IMR-90 (cell line): ENCODE data around the gene SMAD7. TPM values are rescaled to one million over a fixed set of nuclear protein-coding genes. Genes with fewer than 3 reads are reported as not detected.

Source experiments
- ATAC-seq: fragments of 200-7000 bp; cut with Tn5 transposase; 2 replicates; pipeline ENCODE4 v1.9.1; 2020; ENCODE audit warnings: low read depth, mild to moderate bottlenecking, moderate library complexity
- BruUV-seq: library from RNA; stranded (reverse); fragments of 400-500 nt; replicated peaks from 2 replicates; lab custom pipeline; 2021; lab: Mats Ljungman, UMichigan
- CTCF ChIA-PET: fragments of 300-600 bp; formaldehyde crosslinking; extraction: SDS; loops from one replicate; lab custom pipeline; 2021; ENCODE audit warnings: antibody characterized with exemption; lab: Yijun Ruan, JAX
- POLR2A ChIA-PET: fragments of 300-600 bp; sonication (Branson Sonifier 250); formaldehyde crosslinking; loops from one replicate; lab custom pipeline; 2022; ENCODE audit warnings: antibody characterized with exemption; ENCODE audit not compliant: unreplicated experiment; lab: Charles Lee
- DNase-seq: peaks from one replicate; pipeline ENCODE4 v3.0.0; 2013
- H2AFZ ChIP-seq: replicated peaks from 2 replicates; pipeline ENCODE3; 2013; ENCODE audit warnings: low read length, mild to moderate bottlenecking; ENCODE audit not compliant: poor library complexity
- H2AK5ac ChIP-seq: 2 replicates; pipeline ENCODE4 v1.6.1; 2013; ENCODE audit warnings: low read depth, low read length, inconsistent platforms
- H2AK9ac ChIP-seq: replicated peaks from 2 replicates; pipeline ENCODE3; 2013; ENCODE audit warnings: mild to moderate bottlenecking, low read depth, low read length, moderate library complexity; ENCODE audit not compliant: poor library complexity
- H2BK120ac ChIP-seq: 2 replicates; pipeline ENCODE4 v1.6.1; 2013; ENCODE audit warnings: low read depth, low read length, inconsistent platforms
- H2BK15ac ChIP-seq: 3 replicates; pipeline ENCODE4 v1.6.1; 2013; ENCODE audit warnings: low read depth, low read length, inconsistent platforms
- H2BK20ac ChIP-seq: 2 replicates; pipeline ENCODE4 v1.6.1; 2013; ENCODE audit warnings: low read depth, mild to moderate bottlenecking, inconsistent platforms, low read length, moderate library complexity
- H2BK5ac ChIP-seq: 2 replicates; pipeline ENCODE4 v1.6.1; 2013; ENCODE audit warnings: mild to moderate bottlenecking, low read depth, low read length, inconsistent platforms; ENCODE audit not compliant: poor library complexity, severe bottlenecking
- H3K14ac ChIP-seq: replicated peaks from 2 replicates; pipeline ENCODE4 v1.6.1; 2013; ENCODE audit warnings: low read depth, low read length, inconsistent platforms
- H3K18ac ChIP-seq: 2 replicates; pipeline ENCODE4 v1.6.1; 2013; ENCODE audit warnings: low read depth, low read length, control low read depth
- H3K23ac ChIP-seq: 2 replicates; pipeline ENCODE4 v1.6.1; 2013; ENCODE audit warnings: low read depth, low read length, inconsistent platforms
- H3K27ac ChIP-seq: 2 replicates; pipeline ENCODE4 v1.5.1; 2013; ENCODE audit warnings: mild to moderate bottlenecking, control low read depth, low read length; ENCODE audit not compliant: insufficient read depth
- H3K27me3 ChIP-seq: 2 replicates; pipeline ENCODE4 v1.6.1; 2013; ENCODE audit warnings: low read length; ENCODE audit not compliant: control insufficient read depth, insufficient read depth
- H3K36me3 ChIP-seq: 2 replicates; pipeline ENCODE4 v1.6.1; 2013; ENCODE audit warnings: low read length, mixed read lengths; ENCODE audit not compliant: control insufficient read depth, insufficient read depth
- H3K4ac ChIP-seq: 2 replicates; pipeline ENCODE4 v1.6.1; 2013; ENCODE audit warnings: low read depth, low read length, inconsistent platforms
- H3K4me1 ChIP-seq: 2 replicates; pipeline ENCODE4 v1.6.1; 2013; ENCODE audit warnings: low read length, mixed read lengths; ENCODE audit not compliant: control insufficient read depth, insufficient read depth
- H3K4me2 ChIP-seq: 2 replicates; pipeline ENCODE4 v1.6.1; 2013; ENCODE audit warnings: low read depth, mild to moderate bottlenecking, control low read depth, low read length, moderate library complexity
- H3K4me3 ChIP-seq: 2 replicates; pipeline ENCODE4 v1.5.1; 2013; ENCODE audit warnings: low read depth, mild to moderate bottlenecking, control low read depth, low read length, moderate library complexity; ENCODE audit not compliant: insufficient read depth
- H3K56ac ChIP-seq: 2 replicates; pipeline ENCODE4 v1.6.1; 2013; ENCODE audit warnings: low read length, inconsistent platforms; ENCODE audit not compliant: insufficient read depth; ENCODE audit errors: extremely low read depth
- H3K79me1 ChIP-seq, 2 experiments: 2 replicates each; pipeline ENCODE4 v1.6.1; 2013; ENCODE audit warnings: low read length in 2 of 2, inconsistent platforms in 1 of 2, low read depth in 1 of 2
- H3K9ac ChIP-seq: 2 replicates; pipeline ENCODE4 v1.6.1; 2013; ENCODE audit warnings: low read depth, low read length, control low read depth
- H3K9me1 ChIP-seq: 2 replicates; pipeline ENCODE4 v1.6.1; 2013; ENCODE audit warnings: low read length, inconsistent platforms; ENCODE audit not compliant: insufficient read depth
- H3K9me3 ChIP-seq: 2 replicates; pipeline ENCODE4 v1.6.1; 2013; ENCODE audit warnings: low read length; ENCODE audit not compliant: control insufficient read depth, insufficient read depth
- H4K20me1 ChIP-seq: 2 replicates; pipeline ENCODE4 v1.6.1; 2013; ENCODE audit warnings: low read length, inconsistent platforms; ENCODE audit not compliant: insufficient read depth
- H4K5ac ChIP-seq: 2 replicates; pipeline ENCODE4 v1.6.1; 2013; ENCODE audit warnings: mild to moderate bottlenecking, low read depth, low read length, control low read depth
- H4K8ac ChIP-seq, 2 experiments: 2 replicates each; pipeline ENCODE4 v1.6.1; 2013; ENCODE audit warnings: low read depth in 2 of 2, low read length in 2 of 2, control low read depth in 1 of 2, inconsistent platforms in 1 of 2
- H4K91ac ChIP-seq: 2 replicates; pipeline ENCODE4 v1.6.1; 2013; ENCODE audit warnings: low read depth, low read length, inconsistent platforms; ENCODE audit not compliant: insufficient read depth
- BHLHE40 ChIP-seq: fragments of 150-350 bp; IDR thresholded peaks from 2 replicates; pipeline ENCODE4 v1.6.1; 2016; ENCODE audit warnings: mild to moderate bottlenecking, low read depth, low read length
- CEBPB ChIP-seq: IDR thresholded peaks from 2 replicates; pipeline ENCODE4 v1.6.1; 2012; ENCODE audit warnings: low read depth, low read length, improper control_type of control experiment
- CHD1 ChIP-seq: IDR thresholded peaks from 2 replicates; pipeline ENCODE4 v1.6.1; 2012; ENCODE audit warnings: low read depth, low read length, improper control_type of control experiment
- CTCF ChIP-seq: conservative IDR thresholded peaks from 2 replicates; pipeline ENCODE4 v1.5.1; 2012; ENCODE audit warnings: mild to moderate bottlenecking, low read depth, low read length, improper control_type of control experiment
- ELK1 ChIP-seq: fragments of 150-350 bp; IDR thresholded peaks from 2 replicates; pipeline ENCODE4 v1.6.1; 2016; ENCODE audit warnings: low read depth, mild to moderate bottlenecking, low read length, moderate library complexity, borderline replicate concordance
- FOS ChIP-seq: fragments of 150-350 bp; IDR thresholded peaks from 2 replicates; pipeline ENCODE4 v1.6.1; 2016; ENCODE audit warnings: low read depth, low read length
- MAFK ChIP-seq: IDR thresholded peaks from 2 replicates; pipeline ENCODE4 v1.6.1; 2012; ENCODE audit warnings: low read depth, low read length, improper control_type of control experiment
- MAZ ChIP-seq: IDR thresholded peaks from 2 replicates; pipeline ENCODE4 v1.6.1; 2012; ENCODE audit warnings: low read depth, mild to moderate bottlenecking, low read length, improper control_type of control experiment, moderate library complexity, borderline replicate concordance
- MXI1 ChIP-seq: IDR thresholded peaks from 2 replicates; pipeline ENCODE4 v1.6.1; 2012; ENCODE audit warnings: low read depth, mild to moderate bottlenecking, low read length, moderate library complexity, borderline replicate concordance
- NFE2L2 ChIP-seq: fragments of 150-350 bp; IDR thresholded peaks from 2 replicates; pipeline ENCODE4 v1.6.1; 2016; ENCODE audit warnings: low read depth, mild to moderate bottlenecking, low read length
- POLR2A ChIP-seq: IDR thresholded peaks from 2 replicates; pipeline ENCODE4 v1.6.1; 2012; ENCODE audit warnings: mild to moderate bottlenecking, low read depth, low read length
- RAD21 ChIP-seq: IDR thresholded peaks from 2 replicates; pipeline ENCODE4 v1.6.1; 2012; ENCODE audit warnings: low read length, improper control_type of control experiment
- RCOR1 ChIP-seq: IDR thresholded peaks from 2 replicates; pipeline ENCODE4 v1.6.1; 2012; ENCODE audit warnings: mild to moderate bottlenecking, low read length, improper control_type of control experiment; ENCODE audit not compliant: insufficient replicate concordance
- RFX5 ChIP-seq: IDR thresholded peaks from 2 replicates; pipeline ENCODE4 v1.8.0; 2012; ENCODE audit warnings: low read depth, mild to moderate bottlenecking, low read length, moderate library complexity
- SMC3 ChIP-seq: fragments of 150-350 bp; IDR thresholded peaks from 2 replicates; pipeline ENCODE4 v1.6.1; 2016; ENCODE audit warnings: low read depth, mild to moderate bottlenecking, antibody characterized with exemption, low read length, moderate library complexity
- USF2 ChIP-seq: fragments of 150-350 bp; IDR thresholded peaks from 2 replicates; pipeline ENCODE4 v1.6.1; 2017; ENCODE audit warnings: mild to moderate bottlenecking, antibody characterized with exemption, low read length, low read depth
- WGBS, 2 experiments: methylation state at CpG; one replicate each; pipeline versions ENCODE4 v1.1.5 to v1.1.7; 2013; ENCODE audit warnings: missing lambda C conversion rate in 2 of 2; ENCODE audit not compliant: insufficient read length in 1 of 2; ENCODE audit errors: extremely low coverage in 2 of 2; 5-methylcytosine and 5-hydroxymethylcytosine counted together
- dilution Hi-C: fragments of 300-500 bp; cut with HindIII; formaldehyde crosslinking; loops from one replicate; pipeline ENCODE4 v1.14.3; 2018; ENCODE audit warnings: low sequenced_read_pairs; ENCODE audit not compliant: unreplicated experiment
- in situ Hi-C: fragments of 300-500 bp; cut with MboI; formaldehyde crosslinking; loops from 3 replicates; pipeline ENCODE4 v1.14.3; 2019; ENCODE audit warnings: low sequenced_read_pairs, inconsistent platforms, mixed read lengths
- intact Hi-C: fragments of 100-400 bp; cut with micrococcal nuclease; formaldehyde crosslinking; loops from 2 replicates; pipeline ENCODE4 v1.10.0; 2022
- polyA plus RNA-seq, 3 experiments: library from polyadenylated mRNA; depleted of rRNA; stranded (reverse); fragments of >200 nt; gene quantifications; 2 replicates each; pipeline ENCODE4 v1.2.3, GENCODE V29; 2012; ENCODE audit warnings: low replicate concordance in 1 of 3
- total RNA-seq: library from RNA; depleted of rRNA; stranded (reverse); fragments of >200 nt; gene quantifications from 2 replicates; pipeline ENCODE4 v1.2.3, GENCODE V29; 2012

SMAD7 gene
- total and polyA plus RNA-seq, 2 of the 4 experiments (the other 2 are of a cell fraction): 15.8 to 17.6 TPM

GRCh38 chr18:48959551-48959920, 8.8 kb upstream of the SMAD7 start:
- DNase-seq: no peak
- in situ Hi-C loops: no loop called here
- H2BK15ac ChIP-seq: peak overlapping the region; percentile 80; the same call in 1 of the 3 replicates
- H3K27me3 ChIP-seq: no peaks in the 10 kb centered on the region
- peak overlapping the region; percentile 34; the same call in 1 of the 2 replicates for H4K91ac ChIP-seq
- H3K79me1 ChIP-seq: no peaks in the 10 kb centered on the region; a peak in 3 of 4 replicates
- ChIA-PET POLR2A (no interaction called here), CTCF (no interaction called here)
- no peak overlapping the region for H3K4me3 ChIP-seq
- BruUV-seq: no TSS peak
- ATAC-seq: no peak
- no peak overlapping the region for H3K4me2 ChIP-seq
- H4K20me1 ChIP-seq: no peaks in the 10 kb centered on the region
- no peak overlapping the region for H3K27ac ChIP-seq
- H4K8ac ChIP-seq: no peak overlapping the region; a peak in 1 of 4 replicates
- peak overlapping the region; percentile 81 for H2BK20ac ChIP-seq
- H2BK120ac ChIP-seq: peak overlapping the region; percentile 54
- H3K18ac ChIP-seq: peak overlapping the region; percentile 62
- H3K56ac ChIP-seq: no peak overlapping the region
- H3K36me3 ChIP-seq: no peaks in the 10 kb centered on the region
- 89% methylated on average over 5 of the region's 7 CpGs; no CpG with 5 or more reads in 1 of the 2 experiments for WGBS, 2 experiments
- no peak overlapping the region for H4K5ac ChIP-seq
- dilution Hi-C loops: no loop called here
- intact Hi-C loops: no loop called here
- peak overlapping the region; percentile 68 for H3K14ac ChIP-seq
- H2AK9ac ChIP-seq: no peak overlapping the region
- peak overlapping the region; percentile 65; the same call in 1 of the 2 replicates for H3K4ac ChIP-seq
- H2AK5ac ChIP-seq: 0 out of 2 replicates have a peak overlapping the region, but pooled peaks have one; percentile 60
- 0 out of 2 replicates have a peak overlapping the region, but pooled peaks have one; percentile 8 for H3K23ac ChIP-seq
- no peak overlapping the region for H2BK5ac ChIP-seq
- peak overlapping the region; percentile 18 for H2AFZ ChIP-seq
- H3K9me3 ChIP-seq: no peaks in the 10 kb centered on the region
- no peak for TF ChIP-seq RAD21
- TF ChIP-seq CHD1: no peak
- TF ChIP-seq FOS: no peak
- no peak for TF ChIP-seq NFE2L2
- TF ChIP-seq POLR2A: no peak
- TF ChIP-seq CEBPB: no peak
- TF ChIP-seq RCOR1: no peak
- no peak for TF ChIP-seq BHLHE40
- TF ChIP-seq MXI1: no peak
- TF ChIP-seq CTCF: no peak
- TF ChIP-seq SMC3: no peak
- TF ChIP-seq ELK1: no peak
- TF ChIP-seq USF2: no peak
- no peak for TF ChIP-seq MAFK
- no peak for TF ChIP-seq RFX5
- TF ChIP-seq MAZ: no peak
- peaks cover 17% of the 10 kb centered on the region for H3K9me1 ChIP-seq
- peaks cover 37% of the 10 kb centered on the region for H3K4me1 ChIP-seq
- no peak overlapping the region for H3K9ac ChIP-seq
